Cerebellar nuclear complex (tissue), 1 donor: ENCODE measurements around the gene MIPOL1.
"Not testable (repeated sequence)": the region's sequence is repeated elsewhere in the genome, so short reads cannot be mapped to it uniquely, and the experiment has no call there.

ENCODE experiments used
- DNase-seq, 2 experiments: peaks; one replicate each; lab custom pipeline; 2025; lab: John Stamatoyannopoulos, UW

MIPOL1 gene

DNA sequence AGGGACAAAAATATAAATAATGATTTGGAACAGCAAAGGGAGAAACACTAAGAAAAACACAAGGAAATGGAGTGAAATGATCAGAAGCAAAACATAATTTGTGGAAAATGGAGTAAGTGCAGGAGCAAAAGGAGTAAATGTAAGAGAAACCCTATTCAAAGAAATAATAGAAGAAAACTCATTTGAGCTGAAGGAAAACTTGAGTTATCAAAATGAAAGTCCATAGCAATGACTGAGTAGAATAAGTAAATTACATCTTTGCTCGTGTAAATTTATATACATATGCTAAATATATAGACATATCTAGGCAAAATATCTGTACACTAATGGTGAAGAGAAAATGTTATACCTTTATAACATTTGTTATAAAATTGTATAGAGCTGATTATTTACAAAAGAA, 203.4 kb downstream of the MIPOL1 start:
- no peak for DNase-seq

- DNase-seq: no peak
Observed at GRCh38 chr14:37403626-37404025, 205.9 kb downstream of the MIPOL1 start.

DNA sequence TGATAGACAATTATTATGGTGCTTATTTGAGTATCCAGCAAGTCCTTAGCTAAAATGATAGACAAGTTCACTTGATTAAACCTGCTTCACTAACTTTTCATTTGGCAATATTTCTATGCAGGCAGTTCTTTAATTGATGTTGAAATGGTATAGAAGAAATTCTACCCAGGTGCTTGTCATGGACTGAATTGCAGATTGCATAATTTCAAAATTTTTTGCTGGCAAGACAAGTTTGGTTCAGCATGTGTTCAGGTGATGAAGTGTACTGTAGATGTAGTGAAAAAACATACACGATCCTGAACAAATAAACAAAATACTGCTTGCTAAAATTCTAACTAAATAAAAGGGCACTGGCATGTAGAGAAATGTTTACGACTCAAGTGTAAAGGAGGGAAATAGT, 208.4 kb downstream of the MIPOL1 start:
- DNase-seq: no peak

- no peak for DNase-seq
Observed at GRCh38 chr14:37411079-37411735, 213.5 kb downstream of the MIPOL1 start.

GRCh38 chr14:37413050-37413449, 215.3 kb downstream of the MIPOL1 start:
- no peak for DNase-seq

DNA sequence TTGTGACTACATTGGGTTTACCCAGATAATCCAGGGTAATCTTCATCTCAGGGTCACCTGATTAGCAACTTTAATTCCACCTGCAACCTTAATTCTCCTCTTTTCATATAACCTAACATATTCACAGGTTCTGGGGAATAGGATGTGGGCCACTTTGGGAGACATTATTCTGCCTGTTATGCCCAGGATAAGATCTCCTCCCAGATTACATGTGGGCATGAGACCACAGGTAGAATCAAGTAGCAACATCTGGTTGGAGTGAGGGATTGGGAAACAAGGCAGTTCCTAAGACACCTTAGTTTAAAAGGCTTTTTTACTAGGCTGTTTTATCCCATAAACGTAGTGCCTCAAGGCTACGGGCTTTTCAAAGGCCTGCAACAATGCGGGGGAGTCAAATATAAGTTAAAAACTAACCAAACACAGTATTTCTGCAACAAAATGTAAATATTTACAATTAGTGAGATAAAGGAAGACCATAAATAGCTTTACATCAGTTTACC, 215.8 kb downstream of the MIPOL1 start:
- no peak for DNase-seq

DNA sequence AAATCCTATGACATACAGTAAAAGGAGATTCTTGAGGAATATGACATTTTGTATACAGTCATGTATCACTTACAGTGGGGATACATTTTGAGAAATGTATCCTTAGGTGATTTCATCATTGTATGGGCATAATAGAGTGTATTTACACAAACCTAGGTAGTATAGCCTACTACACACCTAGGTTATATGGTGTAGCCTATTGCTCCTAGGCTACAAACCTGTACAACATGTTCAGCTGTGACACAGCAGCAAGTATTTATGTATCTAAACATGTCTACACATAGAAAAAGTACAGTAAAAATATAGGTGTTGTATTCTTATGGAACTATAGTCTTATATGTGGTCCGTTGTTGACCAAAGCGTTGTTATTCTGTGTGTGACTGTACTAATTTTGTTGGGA, 218.5 kb downstream of the MIPOL1 start:
- DNase-seq: no peak

DNA sequence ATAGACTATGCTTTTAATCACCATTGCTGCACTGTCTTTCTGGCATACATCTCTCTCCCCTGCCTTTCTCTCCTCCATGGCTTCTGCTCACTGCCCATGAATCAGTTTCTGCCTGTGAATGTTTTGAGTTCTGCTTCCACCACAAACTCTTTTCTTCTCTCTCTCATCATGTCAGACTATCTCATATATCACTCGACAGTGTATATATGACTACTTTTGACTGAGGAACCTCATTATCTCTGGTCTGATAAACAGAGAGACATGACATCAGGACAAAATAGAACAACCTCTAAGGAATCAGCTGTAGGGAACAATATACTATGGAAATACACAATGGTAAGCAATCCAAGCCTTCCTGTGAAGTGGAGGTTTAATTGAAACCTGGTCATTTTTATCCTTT, 219.4 kb downstream of the MIPOL1 start:
- DNase-seq: no peak

DNA sequence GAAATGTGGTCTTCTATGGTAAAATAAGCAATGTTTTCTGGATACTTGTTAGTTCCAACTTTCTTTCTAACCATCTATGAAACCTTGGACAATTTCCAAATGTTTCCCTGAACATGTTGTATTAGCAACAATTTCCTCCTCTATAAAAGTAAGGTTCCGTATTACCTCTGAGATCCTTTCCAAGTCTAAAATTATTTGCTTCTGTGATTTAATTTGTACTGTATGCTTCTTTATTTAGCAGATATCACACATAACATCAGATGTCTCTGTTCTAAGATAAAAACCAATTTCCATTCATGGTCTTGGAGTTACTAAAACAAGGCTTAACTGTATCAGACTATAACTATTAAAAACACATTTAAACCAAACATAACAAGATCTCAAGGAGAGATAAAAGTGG, 220.1 kb downstream of the MIPOL1 start:
- DNase-seq: no peak

DNA sequence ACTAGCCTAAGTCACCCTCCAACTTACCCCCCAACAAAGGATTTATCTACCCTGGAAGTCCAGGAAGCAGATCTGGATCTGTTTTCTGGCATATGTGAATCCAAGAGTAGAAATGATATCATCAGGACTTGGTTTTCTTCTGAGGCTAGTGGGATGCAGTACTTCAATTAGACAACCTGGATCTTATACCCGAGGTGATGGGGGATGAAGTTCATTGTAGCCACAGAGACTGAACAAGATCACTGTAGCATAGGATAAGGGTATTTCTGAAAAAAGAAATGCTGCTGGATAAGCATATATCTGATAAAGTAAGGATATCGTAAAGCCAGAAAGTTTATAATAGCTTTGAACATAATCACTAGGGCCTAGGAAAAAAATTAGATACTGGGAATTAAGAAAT, 222.9 kb downstream of the MIPOL1 start:
- no peak for DNase-seq

DNA sequence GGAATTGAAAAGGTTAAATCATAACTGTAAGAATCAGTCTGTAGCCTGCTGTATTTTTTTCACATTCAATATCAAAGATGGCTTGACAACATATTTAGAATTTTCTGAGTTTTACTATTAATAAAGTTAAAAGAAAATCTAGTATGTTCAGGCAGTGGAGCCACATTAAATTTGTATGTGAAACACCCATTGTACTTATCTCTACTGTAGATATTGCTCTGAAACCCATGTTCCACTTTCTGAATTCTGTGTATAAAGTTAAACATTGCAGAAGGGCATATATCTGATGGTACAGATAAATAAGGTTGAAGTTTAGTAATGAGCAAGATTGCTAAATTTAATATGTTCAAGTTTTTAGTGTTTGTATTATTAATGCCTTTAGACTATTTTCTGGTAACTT, 224.6 kb downstream of the MIPOL1 start:
- DNase-seq: no peak

DNA sequence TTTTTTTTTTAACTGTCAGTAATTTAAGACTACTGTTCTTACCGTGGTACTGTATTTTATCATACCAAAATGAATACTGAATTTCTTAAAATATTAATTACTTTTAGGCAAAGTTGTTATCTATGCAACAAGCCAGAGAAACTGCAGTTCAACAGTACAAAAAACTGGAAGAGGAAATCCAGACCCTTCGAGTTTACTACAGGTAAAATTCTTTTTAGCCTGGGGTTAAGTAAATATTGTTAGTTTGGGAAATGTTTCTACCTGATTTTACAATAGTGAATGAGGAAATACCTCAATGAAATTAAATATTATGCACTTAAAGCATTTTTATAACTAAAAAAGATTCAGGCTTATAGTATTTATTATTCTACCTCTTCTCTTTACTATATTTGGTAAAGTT, 225.0 kb downstream of the MIPOL1 start:
- DNase-seq: no peak

- DNase-seq: no peak
Observed at GRCh38 chr14:37428954-37429353, 231.2 kb downstream of the MIPOL1 start.

DNA sequence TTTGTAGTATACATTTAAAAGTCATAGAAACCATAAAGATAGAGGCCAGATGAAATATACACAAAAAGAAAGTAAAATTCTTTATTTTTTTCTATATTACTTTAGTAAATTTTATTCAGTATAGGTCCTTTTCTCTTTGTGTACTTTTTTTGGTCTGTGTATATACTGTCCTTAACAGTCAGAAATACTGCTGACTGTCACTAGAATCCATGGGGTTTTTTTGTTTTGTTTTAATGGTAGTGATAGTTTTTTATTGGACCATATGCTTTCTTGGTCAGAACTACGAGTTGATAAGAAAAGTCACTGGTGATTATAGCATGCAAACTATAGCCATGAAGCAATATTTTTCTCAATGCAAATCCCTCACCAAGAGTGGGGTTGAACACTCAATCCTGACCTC, 231.9 kb downstream of the MIPOL1 start:
- DNase-seq: no peak

- no peak for DNase-seq
Observed at GRCh38 chr14:37434867-37435266, 237.1 kb downstream of the MIPOL1 start.

DNA sequence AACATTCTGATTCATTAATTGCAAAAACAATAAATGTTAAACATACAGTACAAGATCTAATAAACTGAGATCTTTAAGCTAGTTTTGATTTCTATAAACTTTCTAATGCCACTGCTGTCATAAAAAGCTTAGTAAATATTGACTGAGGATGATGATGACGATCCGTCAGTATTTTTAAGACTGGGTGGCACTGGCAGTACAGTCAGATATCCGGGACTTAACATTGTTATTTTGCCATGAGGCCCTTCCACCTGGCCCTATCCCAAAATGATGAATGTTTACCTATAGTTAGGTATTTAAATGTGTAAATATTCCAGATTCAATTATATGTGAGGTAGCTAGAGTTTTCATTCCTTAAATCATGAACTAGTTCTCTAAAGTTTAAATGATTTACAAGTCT, 238.8 kb downstream of the MIPOL1 start:
- no peak for DNase-seq

- DNase-seq: no peak
Observed at GRCh38 chr14:37437490-37437889, 239.8 kb downstream of the MIPOL1 start.

DNA sequence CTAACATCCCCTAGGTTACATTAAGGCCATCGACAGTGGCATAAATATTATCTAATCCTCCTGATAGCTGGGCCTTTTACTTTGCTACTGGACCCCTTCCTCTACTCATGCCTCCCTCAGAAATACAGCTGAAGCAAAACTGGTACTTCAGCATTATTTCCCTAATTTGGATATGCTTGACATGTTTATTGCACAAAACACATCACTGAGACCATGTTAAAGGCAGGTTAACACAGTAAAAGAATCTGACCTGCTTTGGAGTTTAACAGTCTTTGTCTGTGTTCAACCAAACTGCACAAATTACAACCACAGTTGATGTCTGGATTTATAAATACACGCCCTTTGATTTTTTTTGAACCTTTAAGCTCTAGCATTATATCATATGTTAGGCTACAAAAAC, 240.7 kb downstream of the MIPOL1 start:
- DNase-seq: no peak

DNA sequence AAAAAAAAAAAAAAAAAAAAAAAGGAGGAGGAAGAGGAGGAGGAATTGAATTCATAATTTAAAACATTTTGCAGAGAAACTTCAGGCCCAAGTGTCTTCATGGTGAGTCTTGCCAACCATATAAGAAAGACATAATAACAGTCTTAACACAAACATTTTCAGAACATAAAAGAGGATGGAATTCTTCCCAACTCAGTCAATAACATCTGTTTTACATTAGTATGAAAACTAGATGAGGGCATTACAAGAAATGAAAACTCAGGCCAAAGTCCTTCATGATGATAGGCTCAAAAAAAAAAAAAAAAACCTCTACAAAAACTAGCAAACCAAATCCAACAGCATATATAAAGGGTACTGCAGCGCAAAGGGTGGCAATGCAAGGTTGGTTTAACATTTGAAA, 245.7 kb downstream of the MIPOL1 start:
- no peak for DNase-seq

- DNase-seq: no peak
Observed at GRCh38 chr14:37447883-37448391, 250.2 kb downstream of the MIPOL1 start.

DNA sequence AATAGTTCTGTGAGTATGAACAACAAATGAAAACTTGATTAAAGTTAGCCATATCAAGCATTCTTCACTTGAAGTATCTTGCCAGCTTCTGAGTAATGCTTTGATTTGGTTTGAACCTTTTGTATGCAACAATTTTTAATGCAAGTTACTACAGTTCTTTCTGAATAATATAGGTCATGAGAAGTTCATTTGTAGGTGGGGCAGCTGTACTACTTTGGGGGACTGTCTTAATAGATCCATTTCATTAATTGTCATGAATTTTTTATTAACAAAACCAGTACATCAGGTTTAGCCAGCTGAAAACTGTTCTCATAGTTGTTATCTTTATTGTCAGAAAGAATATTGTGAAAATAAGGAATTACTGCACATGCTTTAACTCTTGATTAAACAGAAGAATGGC, 254.6 kb downstream of the MIPOL1 start:
- DNase-seq: no peak

- no peak for DNase-seq
Observed at GRCh38 chr14:37453985-37454384, 256.2 kb downstream of the MIPOL1 start.

DNA sequence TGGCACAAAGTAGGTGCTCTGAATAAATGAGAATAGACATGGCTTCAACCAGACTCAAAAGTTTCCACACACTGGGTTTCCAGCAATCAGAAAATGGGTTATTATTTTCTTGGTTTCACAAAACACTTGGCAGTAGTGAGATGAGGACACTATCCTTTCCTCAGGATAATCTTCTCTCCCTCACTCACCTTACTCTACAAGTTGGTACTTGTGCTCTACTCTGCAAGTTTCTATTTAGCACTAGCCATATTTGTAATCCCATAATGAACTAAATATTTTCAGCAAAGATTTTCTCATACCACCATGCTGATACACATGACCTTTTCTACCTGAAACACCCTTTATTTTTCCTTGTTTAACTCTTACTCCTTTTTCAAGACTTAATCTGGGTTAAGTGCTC, 259.6 kb downstream of the MIPOL1 start:
- no peak for DNase-seq

DNA sequence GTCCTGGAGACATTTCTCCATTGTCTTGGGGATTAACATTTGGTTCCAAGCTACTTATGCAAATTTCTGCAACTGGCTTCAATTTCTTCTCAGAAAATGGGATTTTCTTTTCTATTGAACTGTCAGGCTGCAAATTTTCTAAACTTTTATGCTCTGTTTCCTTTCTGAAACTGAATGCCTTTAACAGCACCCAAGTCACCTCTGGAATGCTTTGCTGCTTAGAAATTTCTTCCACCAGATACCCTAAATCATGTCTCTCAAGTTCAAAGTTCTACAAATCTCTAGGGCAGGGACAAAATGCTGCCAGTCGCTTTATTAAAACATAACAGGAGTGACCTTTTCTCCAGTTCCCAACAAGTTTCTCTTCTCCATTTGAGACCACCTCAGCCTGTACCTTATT, 264.7 kb downstream of the MIPOL1 start:
- DNase-seq: not testable (repeated sequence)
